OCI-LY1 (cell line): ENCODE results near the gene ARRDC2.

Experiments used
- CTCF ChIP-seq: fragments of 200-600 bp; sonication (generic), shearing (Covaris generic); IDR thresholded peaks from 2 replicates; pipeline ENCODE4 v1.5.1; 2017; ENCODE audit warnings: mild to moderate bottlenecking, antibody characterized with exemption, low read length, moderate library complexity, mixed read lengths
- EZH2 ChIP-seq: fragments of 200-600 bp; sonication (generic), shearing (Covaris generic); IDR thresholded peaks from 2 replicates; pipeline ENCODE4 v1.8.0; 2017; ENCODE audit warnings: borderline replicate concordance, mixed run types, mild to moderate bottlenecking, antibody characterized with exemption, low read length, moderate library complexity, mixed read lengths

- TF ChIP-seq CTCF (no peak), EZH2 (no peak)
Observed at GRCh38 chr19:17966550-17967256, 41.3 kb upstream of the ARRDC2 start, which contains the start of gene KCNN1.
